Stimulated activated CD8-positive, alpha-beta memory T cell treated with anti-CD3 and anti-CD28 coated beads, Interleukin-15, amount 100 ng/mL, for 48 hours (primary cell): ENCODE data around the gene SOX13.

ENCODE experiments used
- DNase-seq, 2 donors: peaks; one replicate each; pipeline ENCODE4 v3.0.0-alpha.2; 2020; ENCODE audit warnings: low read depth in 2 of 2

The SOX13 gene

GRCh38 chr1:204130981-204131892 lies 58.3 kb downstream of the SOX13 start:
- DNase-seq, result no peak

GRCh38 chr1:204131978-204132377 lies 59.1 kb downstream of the SOX13 start:
- DNase-seq, result no peak

GRCh38 chr1:204132718-204133117 lies 59.8 kb downstream of the SOX13 start:
- no peak for DNase-seq

GRCh38 chr1:204134103-204134502 lies 61.2 kb downstream of the SOX13 start:
- DNase-seq, result no peak

- no peak for DNase-seq
These were observed 63.9 kb downstream of the SOX13 start for GRCh38 chr1:204136814-204137213.

GRCh38 chr1:204139088-204139487 lies 66.2 kb downstream of the SOX13 start:
- DNase-seq, result no peak

- no peak for DNase-seq
These were observed 67.0 kb downstream of the SOX13 start for GRCh38 chr1:204139952-204140351.

- DNase-seq, result no peak
These were observed 68.2 kb downstream of the SOX13 start for GRCh38 chr1:204141131-204141530.

GRCh38 chr1:204142032-204142974 lies 69.4 kb downstream of the SOX13 start:
- no peak for DNase-seq

GRCh38 chr1:204143276-204144041 lies 70.5 kb downstream of the SOX13 start:
- DNase-seq, result no peak

- DNase-seq, result no peak
These were observed 72.2 kb downstream of the SOX13 start for GRCh38 chr1:204145033-204145504.

GRCh38 chr1:204146309-204146708 lies 73.4 kb downstream of the SOX13 start:
- DNase-seq, result no peak

- DNase-seq, result no peak
These were observed 74.0 kb downstream of the SOX13 start for GRCh38 chr1:204146965-204147364.

GRCh38 chr1:204147406-204148383 lies 74.8 kb downstream of the SOX13 start:
- no peak for DNase-seq

GRCh38 chr1:204149107-204149506 lies 76.2 kb downstream of the SOX13 start:
- DNase-seq, result no peak

- no peak for DNase-seq
These were observed 77.0 kb downstream of the SOX13 start for GRCh38 chr1:204149635-204150565.

GRCh38 chr1:204150702-204151551 lies 78.0 kb downstream of the SOX13 start:
- no peak for DNase-seq
